OCI-LY1 (cell line): ENCODE measurements around the gene HDAC9.

ENCODE experiments used
- H2AFZ ChIP-seq: fragments of 200-600 bp; sonication (generic), shearing (Covaris generic); 2 replicates; pipeline ENCODE4 v1.6.0; 2014; ENCODE audit warnings: antibody characterized with exemption, mild to moderate bottlenecking, low read length
- H3F3A ChIP-seq: fragments of 200-600 bp; sonication (generic), shearing (Covaris generic); 2 replicates; pipeline ENCODE4 v1.6.0; 2014; ENCODE audit warnings: mild to moderate bottlenecking, antibody characterized with exemption, low read length, moderate library complexity; ENCODE audit not compliant: insufficient read depth
- H3K27ac ChIP-seq: fragments of 200-600 bp; sonication (generic); 2 replicates; pipeline ENCODE4 v1.5.1; 2014; ENCODE audit warnings: low read length, mixed run types, mild to moderate bottlenecking, low read depth; ENCODE audit not compliant: poor library complexity, severe bottlenecking
- H3K27me3 ChIP-seq: fragments of 200-600 bp; sonication (generic); 2 replicates; pipeline ENCODE4 v1.6.0; 2014; ENCODE audit warnings: antibody characterized with exemption, mild to moderate bottlenecking, low read length, moderate library complexity; ENCODE audit not compliant: insufficient read depth
- H3K36me3 ChIP-seq: fragments of 200-600 bp; sonication (generic); 2 replicates; pipeline ENCODE4 v1.6.1; 2014; ENCODE audit warnings: mild to moderate bottlenecking, antibody characterized with exemption, low read length, moderate library complexity, mixed read lengths; ENCODE audit not compliant: insufficient read depth
- H3K4me1 ChIP-seq: fragments of 200-600 bp; sonication (generic); 2 replicates; pipeline ENCODE4 v1.5.1; 2014; ENCODE audit warnings: mild to moderate bottlenecking, low read length, moderate library complexity; ENCODE audit not compliant: insufficient read depth, severe bottlenecking
- H3K4me2 ChIP-seq: fragments of 200-600 bp; sonication (generic), shearing (Covaris generic); 2 replicates; pipeline ENCODE4 v1.6.1; 2014; ENCODE audit warnings: low read length
- H3K4me3 ChIP-seq: fragments of 200-600 bp; sonication (generic); 2 replicates; pipeline ENCODE4 v1.5.1; 2014; ENCODE audit warnings: low read length, low read depth, mild to moderate bottlenecking, mixed read lengths; ENCODE audit not compliant: poor library complexity, severe bottlenecking
- H3K79me2 ChIP-seq: fragments of 200-600 bp; shearing (Covaris generic); 2 replicates; pipeline ENCODE4 v1.6.1; 2016; ENCODE audit warnings: mixed run types, low read length, mixed read lengths; ENCODE audit not compliant: insufficient read depth
- H3K9ac ChIP-seq: fragments of 200-600 bp; sonication (generic), shearing (Covaris generic); 2 replicates; pipeline ENCODE4 v1.6.1; 2014; ENCODE audit warnings: mild to moderate bottlenecking, low read length, mixed read lengths
- H3K9me2 ChIP-seq: fragments of 200-600 bp; sonication (generic), shearing (Covaris generic); 2 replicates; pipeline ENCODE4 v1.6.1; 2014; ENCODE audit warnings: low read depth, mild to moderate bottlenecking, low read length, mixed read lengths
- H3K9me3 ChIP-seq: fragments of 200-600 bp; shearing (Covaris generic); 2 replicates; pipeline ENCODE4 v1.6.1; 2014; ENCODE audit warnings: low read length, mixed read lengths
- H4K20me1 ChIP-seq: fragments of 200-600 bp; sonication (generic), shearing (Covaris generic); 2 replicates; pipeline ENCODE4 v1.6.0; 2016; ENCODE audit warnings: mild to moderate bottlenecking, low read length; ENCODE audit not compliant: insufficient read depth
- CTCF ChIP-seq: fragments of 200-600 bp; sonication (generic), shearing (Covaris generic); IDR thresholded peaks from 2 replicates; pipeline ENCODE4 v1.5.1; 2017; ENCODE audit warnings: mild to moderate bottlenecking, antibody characterized with exemption, low read length, moderate library complexity, mixed read lengths
- EZH2 ChIP-seq: fragments of 200-600 bp; sonication (generic), shearing (Covaris generic); IDR thresholded peaks from 2 replicates; pipeline ENCODE4 v1.8.0; 2017; ENCODE audit warnings: borderline replicate concordance, mixed run types, mild to moderate bottlenecking, antibody characterized with exemption, low read length, moderate library complexity, mixed read lengths

HDAC9 gene

GRCh38 chr7:18521945-18522566 is 26.5 kb downstream of the HDAC9 start:
- Histone ChIP-seq H3K4me3 (peak overlapping the region; percentile 48), H3K4me1 (peaks cover 95% of the 10 kb centered on the region), H3K27me3 (no peaks in the 10 kb centered on the region), H3K27ac (peak overlapping the region; percentile 98), H3K4me2 (peak overlapping the region; percentile 74), H3F3A (peaks cover 12% of the 10 kb centered on the region), H2AFZ (peak overlapping the region; percentile 17), H4K20me1 (no peaks in the 10 kb centered on the region), H3K36me3 (no peaks in the 10 kb centered on the region), H3K79me2 (peaks cover 12% of the 10 kb centered on the region; the same call in 1 of the 2 replicates), H3K9me3 (no peaks in the 10 kb centered on the region), H3K9me2 (no peaks in the 10 kb centered on the region), H3K9ac (peak overlapping the region; percentile 71)
- TF ChIP-seq EZH2 (no peak), CTCF (no peak)

- Histone ChIP-seq H3K27ac (peak overlapping the region; percentile 31), H3K79me2 (peaks cover 30% of the 10 kb centered on the region; the same call in 1 of the 2 replicates), H3K9me3 (no peaks in the 10 kb centered on the region)
These were observed 28.7 kb downstream of the HDAC9 start for GRCh38 chr7:18524248-18524647.

GRCh38 chr7:18526368-18526878 is 30.9 kb downstream of the HDAC9 start:
- no peak for TF ChIP-seq CTCF
- no peak for TF ChIP-seq EZH2
- Histone ChIP-seq H4K20me1 (no peaks in the 10 kb centered on the region), H3K4me1 (peaks cover 95% of the 10 kb centered on the region), H3K9me3 (no peaks in the 10 kb centered on the region), H3K9me2 (no peaks in the 10 kb centered on the region), H3K27me3 (no peaks in the 10 kb centered on the region), H3K4me2 (peak overlapping the region; percentile 36), H3K9ac (peak overlapping the region; percentile 2; the same call in 1 of the 2 replicates), H3F3A (peaks cover 10% of the 10 kb centered on the region; the same call in 1 of the 2 replicates), H2AFZ (no peak overlapping the region), H3K36me3 (no peaks in the 10 kb centered on the region), H3K79me2 (peaks cover 33% of the 10 kb centered on the region; the same call in 1 of the 2 replicates), H3K27ac (peak overlapping the region; percentile 76), H3K4me3 (no peak overlapping the region)

More at GRCh38 chr7:18524248-18524647, 28.7 kb downstream of the HDAC9 start:
- Histone ChIP-seq H3K9me2 (no peaks in the 10 kb centered on the region), H2AFZ (no peak overlapping the region), H3K4me3 (no peak overlapping the region), H3K36me3 (no peaks in the 10 kb centered on the region), H3K4me2 (no peak overlapping the region), H4K20me1 (no peaks in the 10 kb centered on the region), H3F3A (peaks cover 15% of the 10 kb centered on the region; the same call in 1 of the 2 replicates), H3K27me3 (no peaks in the 10 kb centered on the region), H3K4me1 (peaks cover 95% of the 10 kb centered on the region), H3K9ac (no peak overlapping the region)
- TF ChIP-seq CTCF (no peak), EZH2 (no peak)
